B cell (primary cell): ENCODE measurements around the gene NFATC1. TPM values are rescaled to one million over a fixed set of nuclear protein-coding genes. Genes with fewer than 3 reads are reported as not detected.

ENCODE experiments used
- ATAC-seq: fragments of 200-7000 bp; cut with Tn5 transposase; one replicate; pipeline ENCODE4 v1.10.0; 2021; ENCODE audit warnings: low read depth, mild to moderate bottlenecking, moderate number of reproducible peaks, moderate library complexity
- CTCF ChIA-PET: fragments of 350-600 bp; sonication (Branson Sonifier 250); formaldehyde crosslinking; loops from one replicate; lab custom pipeline; 2021; ENCODE audit warnings: antibody characterized with exemption, inconsistent platforms; lab: Charles Lee
- POLR2A ChIA-PET: fragments of 350-600 bp; sonication (Branson Sonifier 250); formaldehyde crosslinking; loops from one replicate; lab custom pipeline; 2021; ENCODE audit warnings: antibody characterized with exemption; lab: Charles Lee
- DNase-seq: peaks from one replicate; pipeline ENCODE4 v3.0.0; 2013
- H2AFZ ChIP-seq: 2 replicates; pipeline ENCODE4 v1.6.1; 2012; ENCODE audit warnings: mild to moderate bottlenecking, low read depth, low read length; ENCODE audit not compliant: insufficient read depth, poor library complexity, severe bottlenecking
- H3K27ac ChIP-seq, 2 donors: 1 replicate in 1 of 2; 2 replicates in 1 of 2; pipeline ENCODE4 v1.5.1; 2012 to 2013; ENCODE audit warnings: low read length in 2 of 2, mild to moderate bottlenecking in 2 of 2, moderate library complexity in 1 of 2
- H3K27me3 ChIP-seq, 4 experiments: fragments of 200-600 bp in 1 of 4; sonication (generic) in 1 of 4; replicated peaks in 1 of 4; 1 replicate in 2 of 4; 2 replicates in 2 of 4; pipeline versions ENCODE4 v1.6.1 to v1.7.0; 2013 to 2016; ENCODE audit warnings: low read length in 3 of 4, mild to moderate bottlenecking in 2 of 4, mixed read lengths in 1 of 4, moderate library complexity in 1 of 4; ENCODE audit not compliant: insufficient read depth in 4 of 4, control insufficient read depth in 3 of 4; ENCODE audit errors: control extremely low read depth in 1 of 4
- H3K36me3 ChIP-seq, 2 experiments: replicated peaks in 1 of 2; 1 replicate in 1 of 2; 2 replicates in 1 of 2; pipeline versions ENCODE4 v1.6.1 to v1.7.1; 2013; ENCODE audit warnings: low read length in 1 of 2; ENCODE audit not compliant: insufficient read depth in 2 of 2, control insufficient read depth in 1 of 2; ENCODE audit errors: control extremely low read depth in 1 of 2, extremely low read depth in 1 of 2
- H3K4me1 ChIP-seq, 2 donors: fragments of 200-600 bp in 1 of 2; sonication (generic) in 1 of 2; 1 replicate in 1 of 2; 2 replicates in 1 of 2; pipeline versions ENCODE4 v1.5.1 to v1.6.1; 2013 to 2017; ENCODE audit warnings: low read length in 2 of 2; ENCODE audit not compliant: control insufficient read depth in 2 of 2, insufficient read depth in 2 of 2
- H3K4me2 ChIP-seq: replicated peaks from 2 replicates; pipeline ENCODE3; 2012; ENCODE audit warnings: mild to moderate bottlenecking, low read depth, low read length; ENCODE audit not compliant: poor library complexity, severe bottlenecking
- H3K4me3 ChIP-seq, 5 experiments: fragments of 200-600 bp in 1 of 5; sonication (generic) in 1 of 5; 1 replicate in 3 of 5; 2 replicates in 2 of 5; pipeline versions ENCODE4 v1.5.1 to v1.7.0; 2011 to 2016; ENCODE audit warnings: low read length in 4 of 5, mild to moderate bottlenecking in 4 of 5, low read depth in 2 of 5, control low read depth in 1 of 5, moderate library complexity in 1 of 5; ENCODE audit not compliant: insufficient read depth in 1 of 5; ENCODE audit errors: control extremely low read depth in 1 of 5, extremely low read depth in 1 of 5
- H3K79me2 ChIP-seq: fragments of 200-600 bp; sonication (generic); one replicate; pipeline ENCODE4 v1.6.0; 2016; ENCODE audit warnings: low read length; ENCODE audit not compliant: control insufficient read depth, insufficient read depth
- H3K9ac ChIP-seq: fragments of 200-600 bp; sonication (generic); 2 replicates; pipeline ENCODE4 v1.6.1; 2017; ENCODE audit warnings: mild to moderate bottlenecking, low read length, moderate library complexity
- H3K9me3 ChIP-seq, 3 donors: one replicate each; pipeline versions ENCODE4 v1.6.1 to v1.7.1; 2013; ENCODE audit warnings: low read length in 2 of 3; ENCODE audit not compliant: control insufficient read depth in 2 of 3, insufficient read depth in 1 of 3; ENCODE audit errors: control extremely low read depth in 1 of 3
- H4K20me1 ChIP-seq: 2 replicates; pipeline ENCODE4 v1.6.0; 2012; ENCODE audit warnings: mild to moderate bottlenecking, low read length; ENCODE audit not compliant: insufficient read depth, control insufficient read depth, poor library complexity, severe bottlenecking
- H3K27ac Mint-ChIP-seq: one replicate; pipeline ENCODE4 v1.8.0; 2021; ENCODE audit warnings: mixed read lengths
- H3K27me3 Mint-ChIP-seq: one replicate; pipeline ENCODE4 v1.8.0; 2021; ENCODE audit warnings: mixed read lengths
- H3K4me1 Mint-ChIP-seq: one replicate; pipeline ENCODE4 v1.8.0; 2021; ENCODE audit warnings: mixed read lengths
- H3K4me3 Mint-ChIP-seq: one replicate; pipeline ENCODE4 v1.8.0; 2021; ENCODE audit warnings: mixed read lengths
- H3K9me3 Mint-ChIP-seq: one replicate; pipeline ENCODE4 v1.8.0; 2022; ENCODE audit warnings: mixed read lengths; ENCODE audit not compliant: insufficient read depth
- EZH2 ChIP-seq: IDR thresholded peaks from 2 replicates; pipeline ENCODE4 v1.6.1; 2012; ENCODE audit warnings: borderline replicate concordance, low read depth, mild to moderate bottlenecking, moderate library complexity, low read length; ENCODE audit not compliant: insufficient read depth, poor library complexity, severe bottlenecking
- WGBS: methylation state at CpG from one replicate; pipeline ENCODE4 v1.1.5; 2013; ENCODE audit warnings: missing lambda C conversion rate; ENCODE audit not compliant: insufficient coverage; 5-methylcytosine and 5-hydroxymethylcytosine counted together
- intact Hi-C: fragments of 100-400 bp; cut with micrococcal nuclease; formaldehyde crosslinking; loops from one replicate; pipeline ENCODE4 v1.10.0; 2022
- polyA plus RNA-seq: library from polyadenylated mRNA; depleted of rRNA; stranded (reverse); fragments of >200 nt; gene quantifications from 2 replicates; pipeline ENCODE4 v1.2.3, GENCODE V29; 2012
- total RNA-seq, 2 donors: library from RNA; stranded (reverse); fragments of 120-200 nt in 1 of 2; gene quantifications; 1 replicate in 1 of 2; 2 replicates in 1 of 2; pipeline versions ENCODE4 v1.2.3 to v1.2.4, GENCODE V29; 2013 to 2022
- TF ChIP-seq, protein P1 (sequence below): fragments of 200-600 bp; IDR thresholded peaks from one replicate; pipeline ENCODE4 v1.8.0; 2022; ENCODE audit warnings: antibody characterized with exemption, mild to moderate bottlenecking

Gene NFATC1
- total and polyA plus RNA-seq, 2 donors (not counting 1 experiment from before 2014, with no cell fraction given): 32.2 to 108 TPM

- no peak overlapping the region for H3K4me2 ChIP-seq
- H2AFZ ChIP-seq: no peak overlapping the region
- intact Hi-C loops: loop anchor here (5.0 kb wide), 1 partner anchor 772 kb away; no protein-coding TSS in a partner anchor
- Mint-ChIP-seq H3K4me1 (peaks cover 6% of the 10 kb centered on the region), H3K27ac (no peak overlapping the region), H3K27me3 (peaks cover 4% of the 10 kb centered on the region), H3K9me3 (no peaks in the 10 kb centered on the region), H3K4me3 (no peak overlapping the region)
- ChIA-PET CTCF (interaction anchor here (0.7 to 12.4 kb wide), 3 partner anchors 130 to 260 kb away, joined by 3 to 201 read pairs (median 175); no protein-coding TSS in a partner anchor), POLR2A (no interaction called here)
- DNase-seq: no peak
- H3K27me3 ChIP-seq: no peaks in the 10 kb centered on the region
- TF ChIP-seq, protein P1, sequence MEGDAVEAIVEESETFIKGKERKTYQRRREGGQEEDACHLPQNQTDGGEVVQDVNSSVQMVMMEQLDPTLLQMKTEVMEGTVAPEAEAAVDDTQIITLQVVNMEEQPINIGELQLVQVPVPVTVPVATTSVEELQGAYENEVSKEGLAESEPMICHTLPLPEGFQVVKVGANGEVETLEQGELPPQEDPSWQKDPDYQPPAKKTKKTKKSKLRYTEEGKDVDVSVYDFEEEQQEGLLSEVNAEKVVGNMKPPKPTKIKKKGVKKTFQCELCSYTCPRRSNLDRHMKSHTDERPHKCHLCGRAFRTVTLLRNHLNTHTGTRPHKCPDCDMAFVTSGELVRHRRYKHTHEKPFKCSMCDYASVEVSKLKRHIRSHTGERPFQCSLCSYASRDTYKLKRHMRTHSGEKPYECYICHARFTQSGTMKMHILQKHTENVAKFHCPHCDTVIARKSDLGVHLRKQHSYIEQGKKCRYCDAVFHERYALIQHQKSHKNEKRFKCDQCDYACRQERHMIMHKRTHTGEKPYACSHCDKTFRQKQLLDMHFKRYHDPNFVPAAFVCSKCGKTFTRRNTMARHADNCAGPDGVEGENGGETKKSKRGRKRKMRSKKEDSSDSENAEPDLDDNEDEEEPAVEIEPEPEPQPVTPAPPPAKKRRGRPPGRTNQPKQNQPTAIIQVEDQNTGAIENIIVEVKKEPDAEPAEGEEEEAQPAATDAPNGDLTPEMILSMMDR: no peak
- no peak for TF ChIP-seq EZH2
- H3K4me1 ChIP-seq: peaks cover 4 to 13% of the 10 kb centered on the region in 2 donors
- H4K20me1 ChIP-seq: peaks cover 10% of the 10 kb centered on the region
- no peak for ATAC-seq
- no peaks in the 10 kb centered on the region for H3K79me2 ChIP-seq
- no peak overlapping the region for H3K27ac ChIP-seq
- H3K9ac ChIP-seq: no peak overlapping the region
- peaks cover 0 to 4% (median 0%) of the 10 kb centered on the region in 3 donors for H3K9me3 ChIP-seq
- no peaks in the 10 kb centered on the region for H3K36me3 ChIP-seq
- WGBS: 91% methylated on average over 14 of the region's 16 CpGs
- H3K4me3 ChIP-seq: no peak overlapping the region
Observed at GRCh38 chr18:79384834-79385233, 10.9 kb upstream of the NFATC1 start.

GRCh38 chr18:79385326-79385707 lies 10.4 kb upstream of the NFATC1 start:
- ATAC-seq (no peak), DNase-seq (no peak)
- intact Hi-C loops: no loop called here
- H4K20me1 ChIP-seq: peaks cover 5% of the 10 kb centered on the region
- CTCF ChIA-PET: interaction anchor here (0.7 to 12.4 kb wide), 3 partner anchors 129 to 260 kb away, joined by 3 to 201 read pairs (median 175); no protein-coding TSS in a partner anchor
- POLR2A ChIA-PET: no interaction called here
- no peak overlapping the region for H2AFZ ChIP-seq
- Mint-ChIP-seq H3K4me3 (no peak overlapping the region), H3K4me1 (peaks cover 6% of the 10 kb centered on the region), H3K27ac (no peak overlapping the region), H3K9me3 (no peaks in the 10 kb centered on the region), H3K27me3 (peaks cover 4% of the 10 kb centered on the region)
- H3K4me1 ChIP-seq: peaks cover 4 to 13% of the 10 kb centered on the region in 2 donors
- H3K27me3 ChIP-seq: no peaks in the 10 kb centered on the region
- H3K4me3 ChIP-seq: no peak overlapping the region
- peaks cover 0 to 4% (median 0%) of the 10 kb centered on the region in 3 donors for H3K9me3 ChIP-seq
- H3K4me2 ChIP-seq: no peak overlapping the region
- TF ChIP-seq, protein P1: no peak
- no peak for TF ChIP-seq EZH2
- H3K79me2 ChIP-seq: no peaks in the 10 kb centered on the region
- H3K36me3 ChIP-seq: no peaks in the 10 kb centered on the region
- H3K9ac ChIP-seq: no peak overlapping the region
- no peak overlapping the region for H3K27ac ChIP-seq
- 72% methylated on average over 16 of the region's 17 CpGs for WGBS
